ENCODE measurements around the gene RDH5.
A peak's percentile ranks its signal among the peaks of the same experiment; 100 is the strongest.

DNA sequence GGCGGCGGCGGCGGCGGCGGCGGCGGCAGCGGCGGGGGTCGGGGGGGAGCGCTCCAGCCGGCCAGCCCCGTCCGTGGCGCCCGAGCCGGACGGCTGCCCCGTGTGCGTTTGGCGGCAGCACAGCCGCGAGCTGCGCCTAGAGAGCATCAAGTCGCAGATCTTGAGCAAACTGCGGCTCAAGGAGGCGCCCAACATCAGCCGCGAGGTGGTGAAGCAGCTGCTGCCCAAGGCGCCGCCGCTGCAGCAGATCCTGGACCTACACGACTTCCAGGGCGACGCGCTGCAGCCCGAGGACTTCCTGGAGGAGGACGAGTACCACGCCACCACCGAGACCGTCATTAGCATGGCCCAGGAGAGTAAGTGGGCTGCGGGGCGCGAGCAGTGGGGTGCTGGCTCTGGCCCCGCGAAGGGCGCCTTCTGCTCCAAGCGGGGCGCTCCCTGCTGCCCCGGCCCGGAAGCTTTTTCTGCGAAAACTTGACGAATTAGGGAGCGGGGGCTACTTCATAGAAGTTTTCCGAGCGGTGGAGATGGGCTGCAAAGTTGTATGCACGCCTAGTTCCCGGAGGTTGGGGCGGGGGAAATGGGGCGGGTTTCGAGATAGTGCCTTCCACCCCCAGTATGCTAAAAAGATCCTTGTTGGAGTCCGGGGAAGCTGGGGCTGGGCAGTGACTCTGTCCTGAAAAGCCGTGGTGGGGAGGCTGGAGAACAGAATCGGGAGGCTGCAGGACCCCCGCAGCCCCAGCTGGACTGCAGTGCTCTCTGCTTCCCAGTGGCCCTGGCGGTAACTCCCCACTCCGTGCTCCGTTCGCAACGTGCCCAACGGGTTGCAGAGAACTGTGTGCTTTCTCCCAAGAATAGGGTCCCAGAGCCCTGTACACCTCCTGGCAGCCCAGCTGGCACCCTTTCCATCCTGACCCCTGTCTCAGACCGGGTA lies 23.5 kb downstream of the RDH5 start:
- TF ChIP-seq CEBPB (IDR thresholded peaks at IDR 0.05) (no peak), YY1 (IDR thresholded peaks at IDR 0.05; ENCODE audit: low read depth) (no peak), TEAD4 (IDR thresholded peaks at IDR 0.05) (no peak)
- TF ChIP-seq, protein P1, sequence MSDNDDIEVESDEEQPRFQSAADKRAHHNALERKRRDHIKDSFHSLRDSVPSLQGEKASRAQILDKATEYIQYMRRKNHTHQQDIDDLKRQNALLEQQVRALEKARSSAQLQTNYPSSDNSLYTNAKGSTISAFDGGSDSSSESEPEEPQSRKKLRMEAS (IDR thresholded peaks at IDR 0.05): peak; percentile 85
- TF ChIP-seq, protein P2, sequence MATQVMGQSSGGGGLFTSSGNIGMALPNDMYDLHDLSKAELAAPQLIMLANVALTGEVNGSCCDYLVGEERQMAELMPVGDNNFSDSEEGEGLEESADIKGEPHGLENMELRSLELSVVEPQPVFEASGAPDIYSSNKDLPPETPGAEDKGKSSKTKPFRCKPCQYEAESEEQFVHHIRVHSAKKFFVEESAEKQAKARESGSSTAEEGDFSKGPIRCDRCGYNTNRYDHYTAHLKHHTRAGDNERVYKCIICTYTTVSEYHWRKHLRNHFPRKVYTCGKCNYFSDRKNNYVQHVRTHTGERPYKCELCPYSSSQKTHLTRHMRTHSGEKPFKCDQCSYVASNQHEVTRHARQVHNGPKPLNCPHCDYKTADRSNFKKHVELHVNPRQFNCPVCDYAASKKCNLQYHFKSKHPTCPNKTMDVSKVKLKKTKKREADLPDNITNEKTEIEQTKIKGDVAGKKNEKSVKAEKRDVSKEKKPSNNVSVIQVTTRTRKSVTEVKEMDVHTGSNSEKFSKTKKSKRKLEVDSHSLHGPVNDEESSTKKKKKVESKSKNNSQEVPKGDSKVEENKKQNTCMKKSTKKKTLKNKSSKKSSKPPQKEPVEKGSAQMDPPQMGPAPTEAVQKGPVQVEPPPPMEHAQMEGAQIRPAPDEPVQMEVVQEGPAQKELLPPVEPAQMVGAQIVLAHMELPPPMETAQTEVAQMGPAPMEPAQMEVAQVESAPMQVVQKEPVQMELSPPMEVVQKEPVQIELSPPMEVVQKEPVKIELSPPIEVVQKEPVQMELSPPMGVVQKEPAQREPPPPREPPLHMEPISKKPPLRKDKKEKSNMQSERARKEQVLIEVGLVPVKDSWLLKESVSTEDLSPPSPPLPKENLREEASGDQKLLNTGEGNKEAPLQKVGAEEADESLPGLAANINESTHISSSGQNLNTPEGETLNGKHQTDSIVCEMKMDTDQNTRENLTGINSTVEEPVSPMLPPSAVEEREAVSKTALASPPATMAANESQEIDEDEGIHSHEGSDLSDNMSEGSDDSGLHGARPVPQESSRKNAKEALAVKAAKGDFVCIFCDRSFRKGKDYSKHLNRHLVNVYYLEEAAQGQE (IDR thresholded peaks at IDR 0.05; ENCODE audit: low read depth): no peak

All from Ishikawa (cell line).